Measurements from ENCODE around the gene IPO13.

IPO13 gene

GRCh38 chr1:43993206-43993914 is 46.6 kb downstream of the IPO13 start:
- Histone ChIP-seq H3K4me1 (ENCODE audit: control insufficient read depth, insufficient read depth, low read length) (peaks cover 10% of the 10 kb centered on the region; the same call in 1 of the 2 replicates), H3K9me3 (ENCODE audit: control insufficient read depth, insufficient read depth, low read length) (no peaks in the 10 kb centered on the region), H3K9ac (ENCODE audit: low read depth, low read length) (no peak overlapping the region)

GRCh38 chr1:43994071-43994470 is 47.3 kb downstream of the IPO13 start:
- Histone ChIP-seq H3K9me3 (ENCODE audit: control insufficient read depth, insufficient read depth, low read length) (no peaks in the 10 kb centered on the region), H3K27ac (ENCODE audit: low read depth, low read length) (no peak overlapping the region), H3K4me1 (ENCODE audit: control insufficient read depth, insufficient read depth, low read length) (peaks cover 10% of the 10 kb centered on the region; the same call in 1 of the 2 replicates), H3K4me3 (ENCODE audit: low read depth, low read length) (no peak overlapping the region), H3K36me3 (ENCODE audit: control insufficient read depth, insufficient read depth, low read length) (peaks cover 7% of the 10 kb centered on the region; the same call in 1 of the 2 replicates), H3K9ac (ENCODE audit: low read depth, low read length) (no peak overlapping the region), H3K27me3 (ENCODE audit: control insufficient read depth, insufficient read depth, low read length) (peaks cover 3% of the 10 kb centered on the region; the same call in 1 of the 2 replicates)

More at GRCh38 chr1:43993206-43993914, 46.6 kb downstream of the IPO13 start:
- Histone ChIP-seq H3K27me3 (ENCODE audit: control insufficient read depth, insufficient read depth, low read length) (peaks cover 3% of the 10 kb centered on the region; the same call in 1 of the 2 replicates), H3K27ac (ENCODE audit: low read depth, low read length) (no peak overlapping the region), H3K36me3 (ENCODE audit: control insufficient read depth, insufficient read depth, low read length) (peaks cover 5% of the 10 kb centered on the region; the same call in 1 of the 2 replicates), H3K4me3 (ENCODE audit: low read depth, low read length) (no peak overlapping the region)

- peaks cover 3% of the 10 kb centered on the region; the same call in 1 of the 2 replicates for H3K27me3 ChIP-seq (ENCODE audit: control insufficient read depth, insufficient read depth, low read length)
- no peak overlapping the region for H3K4me3 ChIP-seq (ENCODE audit: low read depth, low read length)
- H3K9me3 ChIP-seq (ENCODE audit: control insufficient read depth, insufficient read depth, low read length): no peaks in the 10 kb centered on the region
- H3K36me3 ChIP-seq (ENCODE audit: control insufficient read depth, insufficient read depth, low read length): peaks cover 8% of the 10 kb centered on the region; the same call in 1 of the 2 replicates
- H3K9ac ChIP-seq (ENCODE audit: low read depth, low read length): no peak overlapping the region
- H3K4me1 ChIP-seq (ENCODE audit: control insufficient read depth, insufficient read depth, low read length): peaks cover 10% of the 10 kb centered on the region; the same call in 1 of the 2 replicates
- no peak overlapping the region for H3K27ac ChIP-seq (ENCODE audit: low read depth, low read length)
These were observed 48.3 kb downstream of the IPO13 start for GRCh38 chr1:43994794-43995790.

GRCh38 chr1:43995984-43996732 is 49.4 kb downstream of the IPO13 start:
- no peak overlapping the region for H3K27ac ChIP-seq (ENCODE audit: low read depth, low read length)
- H3K27me3 ChIP-seq (ENCODE audit: control insufficient read depth, insufficient read depth, low read length): peaks cover 3% of the 10 kb centered on the region; the same call in 1 of the 2 replicates
- H3K9me3 ChIP-seq (ENCODE audit: control insufficient read depth, insufficient read depth, low read length): no peaks in the 10 kb centered on the region
- peaks cover 19% of the 10 kb centered on the region for H3K36me3 ChIP-seq (ENCODE audit: control insufficient read depth, insufficient read depth, low read length)
- H3K9ac ChIP-seq (ENCODE audit: low read depth, low read length): no peak overlapping the region
- 0 out of 2 replicates have a peak, but pooled peaks cover 5% of the 10 kb centered on the region for H3K4me1 ChIP-seq (ENCODE audit: control insufficient read depth, insufficient read depth, low read length)
- H3K4me3 ChIP-seq (ENCODE audit: low read depth, low read length): no peak overlapping the region

GRCh38 chr1:43996733-43997115 is 50.0 kb downstream of the IPO13 start:
- H3K4me3 ChIP-seq (ENCODE audit: low read depth, low read length): no peak overlapping the region
- H3K27me3 ChIP-seq (ENCODE audit: control insufficient read depth, insufficient read depth, low read length): peaks cover 3% of the 10 kb centered on the region; the same call in 1 of the 2 replicates
- 0 out of 2 replicates have a peak, but pooled peaks cover 5% of the 10 kb centered on the region for H3K4me1 ChIP-seq (ENCODE audit: control insufficient read depth, insufficient read depth, low read length)
- H3K27ac ChIP-seq (ENCODE audit: low read depth, low read length): no peak overlapping the region
- H3K9me3 ChIP-seq (ENCODE audit: control insufficient read depth, insufficient read depth, low read length): no peaks in the 10 kb centered on the region
- H3K36me3 ChIP-seq (ENCODE audit: control insufficient read depth, insufficient read depth, low read length): peaks cover 24% of the 10 kb centered on the region
- H3K9ac ChIP-seq (ENCODE audit: low read depth, low read length): no peak overlapping the region

GRCh38 chr1:43997295-43997999 is 50.7 kb downstream of the IPO13 start:
- Histone ChIP-seq H3K4me1 (ENCODE audit: control insufficient read depth, insufficient read depth, low read length) (0 out of 2 replicates have a peak, but pooled peaks cover 2% of the 10 kb centered on the region), H3K9me3 (ENCODE audit: control insufficient read depth, insufficient read depth, low read length) (no peaks in the 10 kb centered on the region), H3K27me3 (ENCODE audit: control insufficient read depth, insufficient read depth, low read length) (peaks cover 3% of the 10 kb centered on the region; the same call in 1 of the 2 replicates), H3K9ac (ENCODE audit: low read depth, low read length) (no peak overlapping the region), H3K4me3 (ENCODE audit: low read depth, low read length) (no peak overlapping the region), H3K36me3 (ENCODE audit: control insufficient read depth, insufficient read depth, low read length) (peaks cover 29% of the 10 kb centered on the region), H3K27ac (ENCODE audit: low read depth, low read length) (no peak overlapping the region)

GRCh38 chr1:43998000-43998378 is 51.2 kb downstream of the IPO13 start:
- H3K9me3 ChIP-seq (ENCODE audit: control insufficient read depth, insufficient read depth, low read length): no peaks in the 10 kb centered on the region
- H3K4me3 ChIP-seq (ENCODE audit: low read depth, low read length): no peak overlapping the region
- H3K27me3 ChIP-seq (ENCODE audit: control insufficient read depth, insufficient read depth, low read length): no peaks in the 10 kb centered on the region
- H3K4me1 ChIP-seq (ENCODE audit: control insufficient read depth, insufficient read depth, low read length): no peaks in the 10 kb centered on the region
- H3K27ac ChIP-seq (ENCODE audit: low read depth, low read length): no peak overlapping the region
- no peak overlapping the region for H3K9ac ChIP-seq (ENCODE audit: low read depth, low read length)
- H3K36me3 ChIP-seq (ENCODE audit: control insufficient read depth, insufficient read depth, low read length): peaks cover 30% of the 10 kb centered on the region

GRCh38 chr1:43999455-43999854 is 52.7 kb downstream of the IPO13 start:
- Histone ChIP-seq H3K36me3 (ENCODE audit: control insufficient read depth, insufficient read depth, low read length) (peaks cover 30% of the 10 kb centered on the region), H3K9ac (ENCODE audit: low read depth, low read length) (no peak overlapping the region), H3K4me3 (ENCODE audit: low read depth, low read length) (no peak overlapping the region), H3K4me1 (ENCODE audit: control insufficient read depth, insufficient read depth, low read length) (no peaks in the 10 kb centered on the region), H3K27me3 (ENCODE audit: control insufficient read depth, insufficient read depth, low read length) (no peaks in the 10 kb centered on the region), H3K27ac (ENCODE audit: low read depth, low read length) (no peak overlapping the region), H3K9me3 (ENCODE audit: control insufficient read depth, insufficient read depth, low read length) (no peaks in the 10 kb centered on the region)

GRCh38 chr1:44000122-44000665 is 53.4 kb downstream of the IPO13 start:
- Histone ChIP-seq H3K27me3 (ENCODE audit: control insufficient read depth, insufficient read depth, low read length) (no peaks in the 10 kb centered on the region), H3K9me3 (ENCODE audit: control insufficient read depth, insufficient read depth, low read length) (no peaks in the 10 kb centered on the region), H3K27ac (ENCODE audit: low read depth, low read length) (no peak overlapping the region), H3K4me3 (ENCODE audit: low read depth, low read length) (no peak overlapping the region), H3K4me1 (ENCODE audit: control insufficient read depth, insufficient read depth, low read length) (no peaks in the 10 kb centered on the region), H3K9ac (ENCODE audit: low read depth, low read length) (no peak overlapping the region), H3K36me3 (ENCODE audit: control insufficient read depth, insufficient read depth, low read length) (peaks cover 30% of the 10 kb centered on the region)

GRCh38 chr1:44002165-44002564 is 55.4 kb downstream of the IPO13 start:
- Histone ChIP-seq H3K9me3 (ENCODE audit: control insufficient read depth, insufficient read depth, low read length) (no peaks in the 10 kb centered on the region), H3K4me1 (ENCODE audit: control insufficient read depth, insufficient read depth, low read length) (no peaks in the 10 kb centered on the region), H3K4me3 (ENCODE audit: low read depth, low read length) (no peak overlapping the region), H3K9ac (ENCODE audit: low read depth, low read length) (no peak overlapping the region), H3K27me3 (ENCODE audit: control insufficient read depth, insufficient read depth, low read length) (no peaks in the 10 kb centered on the region), H3K27ac (ENCODE audit: low read depth, low read length) (no peak overlapping the region), H3K36me3 (ENCODE audit: control insufficient read depth, insufficient read depth, low read length) (peaks cover 33% of the 10 kb centered on the region)

Measured in HUES48 (cell line).